K562 (cell line): Measurements from ENCODE around the gene SHB. TPM values are rescaled to one million over a fixed set of nuclear protein-coding genes. Genes with fewer than 3 reads are reported as not detected.
A peak's percentile ranks its signal among the peaks of the same experiment; 100 is the strongest.

Experiments used
- CREBBP ChIP-seq: IDR thresholded peaks from one replicate; pipeline ENCODE4 v1.6.1; 2012; ENCODE audit warnings: low read depth, mild to moderate bottlenecking, control low read depth, inconsistent platforms, low read length
- LCOR ChIP-seq: sonication (generic); formaldehyde crosslinking; IDR thresholded peaks from 2 replicates; pipeline ENCODE4 v1.8.0; 2022; ENCODE audit warnings: mild to moderate bottlenecking, missing genetic modification reagents
- POLR3G ChIP-seq: IDR thresholded peaks from 2 replicates; pipeline ENCODE4 v1.6.1; 2011; ENCODE audit not compliant: insufficient read length, insufficient replicate concordance; ENCODE audit errors: extremely low read depth
- SMAD3 ChIP-seq: fragments of 450-650 bp; formaldehyde crosslinking; conservative IDR thresholded peaks from 2 replicates; pipeline ENCODE4 v1.4.0; 2020; ENCODE audit warnings: mild to moderate bottlenecking
- polyA plus RNA-seq, 8 experiments: library from polyadenylated mRNA; depleted of rRNA in 4 of 8; stranded (reverse) in 5 of 8; unstranded in 3 of 8; fragments of >200 nt; fragmentation: Nextera tagmentation in 2 of 8; fragmentation: Illumina TruSeq in 1 of 8; extraction: Ambion mirVana in 2 of 8; extraction: Trizol in 1 of 8; gene quantifications; 2 replicates each; pipeline versions ENCODE4 v1.2.1 to v1.2.3, GENCODE V29; 2011 to 2014; ENCODE audit warnings: inconsistent platforms in 1 of 8, missing spikeins in 1 of 8
- total RNA-seq, 7 experiments: library from RNA; depleted of rRNA in 6 of 7; stranded (reverse); fragments of >200 nt in 6 of 7; fragmentation: Illumina TruSeq in 2 of 7; extraction: Trizol in 2 of 7; gene quantifications; 2 replicates each; pipeline versions ENCODE4 v1.2.1 to v1.2.3, GENCODE V29; 2011 to 2021; ENCODE audit warnings: low replicate concordance in 1 of 7
- TF ChIP-seq, protein P1 (sequence below): fragments of 450-650 bp; IDR thresholded peaks from 2 replicates; pipeline ENCODE4 v1.6.1; 2016; ENCODE audit warnings: mild to moderate bottlenecking, moderate library complexity
- TF ChIP-seq, protein P2 (sequence below): sonication (generic); formaldehyde crosslinking; IDR thresholded peaks from 2 replicates; pipeline ENCODE4 v1.8.0; 2022; ENCODE audit warnings: missing genetic modification reagents, mild to moderate bottlenecking, moderate library complexity, borderline replicate concordance
- TF ChIP-seq, protein P3 (sequence below), 2 experiments: fragments of 450-650 bp in 1 of 2; IDR thresholded peaks; 2 replicates each; pipeline ENCODE4 v1.6.1; 2011 to 2017; ENCODE audit warnings: low read depth in 2 of 2, antibody characterized with exemption in 1 of 2, borderline replicate concordance in 1 of 2, low read length in 1 of 2, mild to moderate bottlenecking in 1 of 2, mixed read lengths in 1 of 2; ENCODE audit not compliant: control insufficient read depth in 1 of 2

SHB gene
- total and polyA plus RNA-seq, 9 of the 15 experiments (the other 6 are each of a cell fraction or from before 2014, with no cell fraction given), result 0.78 to 16.0 (median 5.3) TPM

- TF ChIP-seq, protein P1, sequence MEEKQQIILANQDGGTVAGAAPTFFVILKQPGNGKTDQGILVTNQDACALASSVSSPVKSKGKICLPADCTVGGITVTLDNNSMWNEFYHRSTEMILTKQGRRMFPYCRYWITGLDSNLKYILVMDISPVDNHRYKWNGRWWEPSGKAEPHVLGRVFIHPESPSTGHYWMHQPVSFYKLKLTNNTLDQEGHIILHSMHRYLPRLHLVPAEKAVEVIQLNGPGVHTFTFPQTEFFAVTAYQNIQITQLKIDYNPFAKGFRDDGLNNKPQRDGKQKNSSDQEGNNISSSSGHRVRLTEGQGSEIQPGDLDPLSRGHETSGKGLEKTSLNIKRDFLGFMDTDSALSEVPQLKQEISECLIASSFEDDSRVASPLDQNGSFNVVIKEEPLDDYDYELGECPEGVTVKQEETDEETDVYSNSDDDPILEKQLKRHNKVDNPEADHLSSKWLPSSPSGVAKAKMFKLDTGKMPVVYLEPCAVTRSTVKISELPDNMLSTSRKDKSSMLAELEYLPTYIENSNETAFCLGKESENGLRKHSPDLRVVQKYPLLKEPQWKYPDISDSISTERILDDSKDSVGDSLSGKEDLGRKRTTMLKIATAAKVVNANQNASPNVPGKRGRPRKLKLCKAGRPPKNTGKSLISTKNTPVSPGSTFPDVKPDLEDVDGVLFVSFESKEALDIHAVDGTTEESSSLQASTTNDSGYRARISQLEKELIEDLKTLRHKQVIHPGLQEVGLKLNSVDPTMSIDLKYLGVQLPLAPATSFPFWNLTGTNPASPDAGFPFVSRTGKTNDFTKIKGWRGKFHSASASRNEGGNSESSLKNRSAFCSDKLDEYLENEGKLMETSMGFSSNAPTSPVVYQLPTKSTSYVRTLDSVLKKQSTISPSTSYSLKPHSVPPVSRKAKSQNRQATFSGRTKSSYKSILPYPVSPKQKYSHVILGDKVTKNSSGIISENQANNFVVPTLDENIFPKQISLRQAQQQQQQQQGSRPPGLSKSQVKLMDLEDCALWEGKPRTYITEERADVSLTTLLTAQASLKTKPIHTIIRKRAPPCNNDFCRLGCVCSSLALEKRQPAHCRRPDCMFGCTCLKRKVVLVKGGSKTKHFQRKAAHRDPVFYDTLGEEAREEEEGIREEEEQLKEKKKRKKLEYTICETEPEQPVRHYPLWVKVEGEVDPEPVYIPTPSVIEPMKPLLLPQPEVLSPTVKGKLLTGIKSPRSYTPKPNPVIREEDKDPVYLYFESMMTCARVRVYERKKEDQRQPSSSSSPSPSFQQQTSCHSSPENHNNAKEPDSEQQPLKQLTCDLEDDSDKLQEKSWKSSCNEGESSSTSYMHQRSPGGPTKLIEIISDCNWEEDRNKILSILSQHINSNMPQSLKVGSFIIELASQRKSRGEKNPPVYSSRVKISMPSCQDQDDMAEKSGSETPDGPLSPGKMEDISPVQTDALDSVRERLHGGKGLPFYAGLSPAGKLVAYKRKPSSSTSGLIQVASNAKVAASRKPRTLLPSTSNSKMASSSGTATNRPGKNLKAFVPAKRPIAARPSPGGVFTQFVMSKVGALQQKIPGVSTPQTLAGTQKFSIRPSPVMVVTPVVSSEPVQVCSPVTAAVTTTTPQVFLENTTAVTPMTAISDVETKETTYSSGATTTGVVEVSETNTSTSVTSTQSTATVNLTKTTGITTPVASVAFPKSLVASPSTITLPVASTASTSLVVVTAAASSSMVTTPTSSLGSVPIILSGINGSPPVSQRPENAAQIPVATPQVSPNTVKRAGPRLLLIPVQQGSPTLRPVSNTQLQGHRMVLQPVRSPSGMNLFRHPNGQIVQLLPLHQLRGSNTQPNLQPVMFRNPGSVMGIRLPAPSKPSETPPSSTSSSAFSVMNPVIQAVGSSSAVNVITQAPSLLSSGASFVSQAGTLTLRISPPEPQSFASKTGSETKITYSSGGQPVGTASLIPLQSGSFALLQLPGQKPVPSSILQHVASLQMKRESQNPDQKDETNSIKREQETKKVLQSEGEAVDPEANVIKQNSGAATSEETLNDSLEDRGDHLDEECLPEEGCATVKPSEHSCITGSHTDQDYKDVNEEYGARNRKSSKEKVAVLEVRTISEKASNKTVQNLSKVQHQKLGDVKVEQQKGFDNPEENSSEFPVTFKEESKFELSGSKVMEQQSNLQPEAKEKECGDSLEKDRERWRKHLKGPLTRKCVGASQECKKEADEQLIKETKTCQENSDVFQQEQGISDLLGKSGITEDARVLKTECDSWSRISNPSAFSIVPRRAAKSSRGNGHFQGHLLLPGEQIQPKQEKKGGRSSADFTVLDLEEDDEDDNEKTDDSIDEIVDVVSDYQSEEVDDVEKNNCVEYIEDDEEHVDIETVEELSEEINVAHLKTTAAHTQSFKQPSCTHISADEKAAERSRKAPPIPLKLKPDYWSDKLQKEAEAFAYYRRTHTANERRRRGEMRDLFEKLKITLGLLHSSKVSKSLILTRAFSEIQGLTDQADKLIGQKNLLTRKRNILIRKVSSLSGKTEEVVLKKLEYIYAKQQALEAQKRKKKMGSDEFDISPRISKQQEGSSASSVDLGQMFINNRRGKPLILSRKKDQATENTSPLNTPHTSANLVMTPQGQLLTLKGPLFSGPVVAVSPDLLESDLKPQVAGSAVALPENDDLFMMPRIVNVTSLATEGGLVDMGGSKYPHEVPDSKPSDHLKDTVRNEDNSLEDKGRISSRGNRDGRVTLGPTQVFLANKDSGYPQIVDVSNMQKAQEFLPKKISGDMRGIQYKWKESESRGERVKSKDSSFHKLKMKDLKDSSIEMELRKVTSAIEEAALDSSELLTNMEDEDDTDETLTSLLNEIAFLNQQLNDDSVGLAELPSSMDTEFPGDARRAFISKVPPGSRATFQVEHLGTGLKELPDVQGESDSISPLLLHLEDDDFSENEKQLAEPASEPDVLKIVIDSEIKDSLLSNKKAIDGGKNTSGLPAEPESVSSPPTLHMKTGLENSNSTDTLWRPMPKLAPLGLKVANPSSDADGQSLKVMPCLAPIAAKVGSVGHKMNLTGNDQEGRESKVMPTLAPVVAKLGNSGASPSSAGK, result no peak
- TF ChIP-seq, protein P2, sequence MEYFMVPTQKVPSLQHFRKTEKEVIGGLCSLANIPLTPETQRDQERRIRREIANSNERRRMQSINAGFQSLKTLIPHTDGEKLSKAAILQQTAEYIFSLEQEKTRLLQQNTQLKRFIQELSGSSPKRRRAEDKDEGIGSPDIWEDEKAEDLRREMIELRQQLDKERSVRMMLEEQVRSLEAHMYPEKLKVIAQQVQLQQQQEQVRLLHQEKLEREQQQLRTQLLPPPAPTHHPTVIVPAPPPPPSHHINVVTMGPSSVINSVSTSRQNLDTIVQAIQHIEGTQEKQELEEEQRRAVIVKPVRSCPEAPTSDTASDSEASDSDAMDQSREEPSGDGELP (CRISPR knock-in tag), result no peak
- TF ChIP-seq LCOR (peak; percentile 47; the same call in 1 of the 2 replicates), SMAD3 (CRISPR knock-in tag) (no peak), CREBBP (no peak), POLR3G (no peak)
- TF ChIP-seq, protein P3, sequence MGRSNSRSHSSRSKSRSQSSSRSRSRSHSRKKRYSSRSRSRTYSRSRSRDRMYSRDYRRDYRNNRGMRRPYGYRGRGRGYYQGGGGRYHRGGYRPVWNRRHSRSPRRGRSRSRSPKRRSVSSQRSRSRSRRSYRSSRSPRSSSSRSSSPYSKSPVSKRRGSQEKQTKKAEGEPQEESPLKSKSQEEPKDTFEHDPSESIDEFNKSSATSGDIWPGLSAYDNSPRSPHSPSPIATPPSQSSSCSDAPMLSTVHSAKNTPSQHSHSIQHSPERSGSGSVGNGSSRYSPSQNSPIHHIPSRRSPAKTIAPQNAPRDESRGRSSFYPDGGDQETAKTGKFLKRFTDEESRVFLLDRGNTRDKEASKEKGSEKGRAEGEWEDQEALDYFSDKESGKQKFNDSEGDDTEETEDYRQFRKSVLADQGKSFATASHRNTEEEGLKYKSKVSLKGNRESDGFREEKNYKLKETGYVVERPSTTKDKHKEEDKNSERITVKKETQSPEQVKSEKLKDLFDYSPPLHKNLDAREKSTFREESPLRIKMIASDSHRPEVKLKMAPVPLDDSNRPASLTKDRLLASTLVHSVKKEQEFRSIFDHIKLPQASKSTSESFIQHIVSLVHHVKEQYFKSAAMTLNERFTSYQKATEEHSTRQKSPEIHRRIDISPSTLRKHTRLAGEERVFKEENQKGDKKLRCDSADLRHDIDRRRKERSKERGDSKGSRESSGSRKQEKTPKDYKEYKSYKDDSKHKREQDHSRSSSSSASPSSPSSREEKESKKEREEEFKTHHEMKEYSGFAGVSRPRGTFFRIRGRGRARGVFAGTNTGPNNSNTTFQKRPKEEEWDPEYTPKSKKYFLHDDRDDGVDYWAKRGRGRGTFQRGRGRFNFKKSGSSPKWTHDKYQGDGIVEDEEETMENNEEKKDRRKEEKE (IDR thresholded peaks at IDR 0.05; ENCODE audit: borderline replicate concordance in 1 of 2, control insufficient read depth in 1 of 2, low read depth in 2 of 2, low read length in 1 of 2), result no peak
These were observed 29.7 kb downstream of the SHB start (continued) for GRCh38 chr9:38039090-38039906.
